Prostate gland (tissue), 2 donors: Measurements from ENCODE around the gene LNPEP.

Experiments
- CTCF ChIP-seq, 4 experiments: fragments of 200-600 bp in 2 of 4; fragments of 450-650 bp in 2 of 4; sonication (generic) in 2 of 4; IDR thresholded peaks; 1 replicate in 3 of 4; 2 replicates in 1 of 4; pipeline ENCODE4 v1.5.1; 2016 to 2019; ENCODE audit warnings: antibody characterized with exemption in 4 of 4, mild to moderate bottlenecking in 2 of 4, moderate library complexity in 2 of 4
- POLR2A ChIP-seq: fragments of 450-650 bp; IDR thresholded peaks from one replicate; pipeline ENCODE4 v1.6.1; 2016; ENCODE audit warnings: antibody characterized with exemption, mild to moderate bottlenecking
- POLR2AphosphoS5 ChIP-seq: sonication (generic); formaldehyde crosslinking; IDR thresholded peaks from one replicate; pipeline ENCODE4 v1.6.1; 2017; ENCODE audit warnings: antibody characterized with exemption

- TF ChIP-seq CTCF (IDR thresholded peaks at IDR 0.05) (no peak), POLR2A (no peak), POLR2AphosphoS5 (no peak)
Measured at GRCh38 chr5:96933764-96934707, 1.8 kb upstream of the LNPEP start.
